H9 (cell line): ENCODE measurements around the gene PLEKHG7. TPM values are rescaled to one million over a fixed set of nuclear protein-coding genes. Genes with fewer than 3 reads are reported as not detected.

Experiments
- DNase-seq: peaks from one replicate; pipeline ENCODE4 v3.0.0-alpha.2; 2017
- H2AFZ ChIP-seq: one replicate; pipeline ENCODE4 v1.6.1; 2013; ENCODE audit warnings: mild to moderate bottlenecking, low read length, control low read depth, moderate library complexity
- H2AK5ac ChIP-seq: 2 replicates; pipeline ENCODE4 v1.6.1; 2013; ENCODE audit warnings: low read length, control low read depth, mixed read lengths; ENCODE audit not compliant: insufficient read length
- H2BK120ac ChIP-seq: one replicate; pipeline ENCODE4 v1.6.1; 2013; ENCODE audit warnings: low read depth, mild to moderate bottlenecking, low read length, control low read depth, inconsistent platforms; ENCODE audit not compliant: poor library complexity, severe bottlenecking
- H2BK12ac ChIP-seq: 2 replicates; pipeline ENCODE4 v1.6.1; 2013; ENCODE audit warnings: low read length, control low read depth, mixed read lengths, low read depth; ENCODE audit not compliant: insufficient read length
- H2BK15ac ChIP-seq: 2 replicates; pipeline ENCODE4 v1.6.1; 2013; ENCODE audit warnings: low read depth, low read length, control low read depth
- H2BK20ac ChIP-seq: one replicate; pipeline ENCODE4 v1.6.1; 2013; ENCODE audit warnings: low read depth, mild to moderate bottlenecking, low read length, control low read depth, inconsistent platforms; ENCODE audit not compliant: poor library complexity, severe bottlenecking
- H2BK5ac ChIP-seq: 2 replicates; pipeline ENCODE4 v1.6.1; 2013; ENCODE audit warnings: low read length, control low read depth, mixed read lengths; ENCODE audit not compliant: insufficient read length
- H3K14ac ChIP-seq: 2 replicates; pipeline ENCODE4 v1.6.1; 2013; ENCODE audit warnings: low read length, control low read depth; ENCODE audit not compliant: insufficient read depth
- H3K18ac ChIP-seq: 2 replicates; pipeline ENCODE4 v1.6.1; 2013; ENCODE audit warnings: low read depth, mild to moderate bottlenecking, mixed read lengths, low read length, control low read depth; ENCODE audit not compliant: insufficient read length
- H3K23ac ChIP-seq: 2 replicates; pipeline ENCODE4 v1.6.1; 2013; ENCODE audit warnings: low read length, control low read depth, mixed read lengths, low read depth; ENCODE audit not compliant: insufficient read length
- H3K23me2 ChIP-seq: 2 replicates; pipeline ENCODE4 v1.6.1; 2013; ENCODE audit warnings: low read depth, mild to moderate bottlenecking, mixed read lengths, low read length, control low read depth; ENCODE audit not compliant: insufficient read length, poor library complexity, severe bottlenecking
- H3K27ac ChIP-seq: 2 replicates; pipeline ENCODE4 v1.5.1; 2013; ENCODE audit warnings: low read length, control low read depth, mixed read lengths, low read depth; ENCODE audit not compliant: insufficient read length
- H3K27me3 ChIP-seq: 2 replicates; pipeline ENCODE4 v1.6.1; 2013; ENCODE audit warnings: low read length, control low read depth, inconsistent platforms; ENCODE audit not compliant: insufficient read depth
- H3K4ac ChIP-seq: 2 replicates; pipeline ENCODE4 v1.6.1; 2013; ENCODE audit warnings: low read depth, mild to moderate bottlenecking, control low read depth, inconsistent platforms, low read length, moderate library complexity
- H3K4me1 ChIP-seq: 2 replicates; pipeline ENCODE4 v1.6.1; 2013; ENCODE audit warnings: low read length, control low read depth, inconsistent platforms; ENCODE audit not compliant: insufficient read depth
- H3K4me2 ChIP-seq: 2 replicates; pipeline ENCODE4 v1.6.1; 2013; ENCODE audit warnings: low read length, control low read depth, mixed read lengths; ENCODE audit not compliant: insufficient read length, insufficient read depth
- H3K56ac ChIP-seq: 2 replicates; pipeline ENCODE4 v1.6.1; 2013; ENCODE audit warnings: low read depth, mild to moderate bottlenecking, mixed read lengths, low read length, control low read depth; ENCODE audit not compliant: insufficient read length
- H3K79me1 ChIP-seq: 2 replicates; pipeline ENCODE4 v1.6.1; 2013; ENCODE audit warnings: low read depth, mild to moderate bottlenecking, moderate library complexity, low read length, control low read depth, inconsistent platforms; ENCODE audit not compliant: insufficient read depth, poor library complexity, severe bottlenecking
- H3K79me2 ChIP-seq: 2 replicates; pipeline ENCODE4 v1.6.1; 2013; ENCODE audit warnings: low read length, control low read depth, inconsistent platforms; ENCODE audit not compliant: insufficient read depth
- H3K9ac ChIP-seq: 2 replicates; pipeline ENCODE4 v1.6.1; 2013; ENCODE audit warnings: low read length, control low read depth, mixed read lengths; ENCODE audit not compliant: insufficient read length; ENCODE audit errors: extremely low read depth
- H3K9me3 ChIP-seq: one replicate; pipeline ENCODE4 v1.6.1; 2013; ENCODE audit warnings: low read depth, low read length, inconsistent platforms; ENCODE audit not compliant: control insufficient read depth
- H3T11ph ChIP-seq: one replicate; pipeline ENCODE4 v1.6.1; 2013; ENCODE audit warnings: mild to moderate bottlenecking, low read length, control low read depth, inconsistent platforms
- H4K20me1 ChIP-seq: one replicate; pipeline ENCODE4 v1.6.1; 2013; ENCODE audit not compliant: control insufficient read depth, insufficient read length, insufficient read depth
- H4K5ac ChIP-seq: 2 replicates; pipeline ENCODE4 v1.6.1; 2013; ENCODE audit warnings: low read depth, mild to moderate bottlenecking, mixed read lengths, low read length, control low read depth; ENCODE audit not compliant: insufficient read length
- H4K8ac ChIP-seq: replicated peaks from 2 replicates; pipeline ENCODE4 v1.6.1; 2013; ENCODE audit warnings: low read length, control low read depth, mixed read lengths, low read depth; ENCODE audit not compliant: insufficient read length
- H4K91ac ChIP-seq: 2 replicates; pipeline ENCODE4 v1.6.1; 2013; ENCODE audit warnings: low read depth, mild to moderate bottlenecking, moderate library complexity, mixed read lengths, low read length, control low read depth; ENCODE audit not compliant: insufficient read length
- H3K27ac Mint-ChIP-seq, 3 experiments: 2 replicates in 2 of 3; 3 replicates in 1 of 3; pipeline ENCODE4 v1.8.0; 2020 to 2021; ENCODE audit warnings: mixed read lengths in 3 of 3, mild to moderate bottlenecking in 1 of 3, moderate library complexity in 1 of 3
- H3K27me3 Mint-ChIP-seq: 2 replicates; pipeline ENCODE4 v1.8.0; 2021; ENCODE audit warnings: low read depth, mild to moderate bottlenecking, moderate library complexity, mixed read lengths
- H3K36me3 Mint-ChIP-seq, 3 experiments: 2 replicates in 2 of 3; 3 replicates in 1 of 3; pipeline ENCODE4 v1.8.0; 2020 to 2021; ENCODE audit warnings: low read depth in 3 of 3, mixed read lengths in 3 of 3; ENCODE audit not compliant: insufficient read depth in 1 of 3
- H3K4me1 Mint-ChIP-seq, 2 experiments: 2 replicates each; pipeline ENCODE4 v1.8.0; 2020; ENCODE audit warnings: mixed read lengths in 2 of 2
- H3K4me3 Mint-ChIP-seq, 2 experiments: 2 replicates in 1 of 2; 3 replicates in 1 of 2; pipeline ENCODE4 v1.8.0; 2020 to 2021; ENCODE audit warnings: mild to moderate bottlenecking in 2 of 2, mixed read lengths in 2 of 2, moderate library complexity in 1 of 2
- H3K9me3 Mint-ChIP-seq, 2 experiments: 2 replicates in 1 of 2; 3 replicates in 1 of 2; pipeline ENCODE4 v1.8.0; 2020; ENCODE audit warnings: mild to moderate bottlenecking in 2 of 2, mixed read lengths in 2 of 2, moderate library complexity in 1 of 2
- WGBS: extraction: QIAGEN DNeasy Blood & Tissue Kit; methylation state at CpG from one replicate; pipeline ENCODE4 v1.1.7; 2013; ENCODE audit warnings: missing lambda C conversion rate, low lambda C conversion rate, mixed read lengths; ENCODE audit not compliant: insufficient read length; ENCODE audit errors: extremely low coverage; 5-methylcytosine and 5-hydroxymethylcytosine counted together
- total RNA-seq: library from RNA; stranded (reverse); gene quantifications from 2 replicates; pipeline ENCODE4 v1.2.1, GENCODE V29; 2021
- TF ChIP-seq, protein P1 (sequence below): fragments of 200-600 bp; sonication (generic); conservative IDR thresholded peaks from 3 replicates; pipeline ENCODE4 v1.8.0; 2021; ENCODE audit warnings: antibody characterized with exemption, mild to moderate bottlenecking

PLEKHG7 gene
- total RNA-seq, 1 experiment from 2014 or later: not detected

GRCh38 chr12:92718483-92718990, 15.7 kb downstream of the PLEKHG7 start:
- H4K5ac ChIP-seq: no peak overlapping the region
- H2BK120ac ChIP-seq: no peak overlapping the region
- Mint-ChIP-seq H3K9me3 (peaks cover under 1 to 3% of the 10 kb centered on the region in 2 experiments; a peak in 3 of 5 replicates), H3K4me1 (peaks cover 12% of the 10 kb centered on the region in 2 experiments), H3K27me3 (no peaks in the 10 kb centered on the region), H3K36me3 (peaks cover 0 to 5% (median 0%) of the 10 kb centered on the region in 3 experiments; a peak in 3 of 7 replicates), H3K27ac (no peak overlapping the region), H3K4me3 (no peak overlapping the region)
- H4K8ac ChIP-seq: no peak overlapping the region
- H3K4me1 ChIP-seq: no peaks in the 10 kb centered on the region
- H3K27ac ChIP-seq: no peak overlapping the region
- H3K23me2 ChIP-seq: no peaks in the 10 kb centered on the region
- H3K79me2 ChIP-seq: no peaks in the 10 kb centered on the region
- H3K14ac ChIP-seq: no peak overlapping the region
- H3K18ac ChIP-seq: no peak overlapping the region
- no peak overlapping the region for H3K4me2 ChIP-seq
- H3K4ac ChIP-seq: no peak overlapping the region
- H2BK5ac ChIP-seq: no peak overlapping the region
- H3K27me3 ChIP-seq: no peaks in the 10 kb centered on the region
- no peak overlapping the region for H2AK5ac ChIP-seq
- H2AFZ ChIP-seq: no peak overlapping the region
- no peaks in the 10 kb centered on the region for H3K9me3 ChIP-seq
- H3K56ac ChIP-seq: no peak overlapping the region
- no peak overlapping the region for H2BK12ac ChIP-seq
- H2BK15ac ChIP-seq: no peak overlapping the region
- no peaks in the 10 kb centered on the region for H3K79me1 ChIP-seq
- no peak overlapping the region for H3T11ph ChIP-seq
- no peak overlapping the region for H3K23ac ChIP-seq
- TF ChIP-seq, protein P1, sequence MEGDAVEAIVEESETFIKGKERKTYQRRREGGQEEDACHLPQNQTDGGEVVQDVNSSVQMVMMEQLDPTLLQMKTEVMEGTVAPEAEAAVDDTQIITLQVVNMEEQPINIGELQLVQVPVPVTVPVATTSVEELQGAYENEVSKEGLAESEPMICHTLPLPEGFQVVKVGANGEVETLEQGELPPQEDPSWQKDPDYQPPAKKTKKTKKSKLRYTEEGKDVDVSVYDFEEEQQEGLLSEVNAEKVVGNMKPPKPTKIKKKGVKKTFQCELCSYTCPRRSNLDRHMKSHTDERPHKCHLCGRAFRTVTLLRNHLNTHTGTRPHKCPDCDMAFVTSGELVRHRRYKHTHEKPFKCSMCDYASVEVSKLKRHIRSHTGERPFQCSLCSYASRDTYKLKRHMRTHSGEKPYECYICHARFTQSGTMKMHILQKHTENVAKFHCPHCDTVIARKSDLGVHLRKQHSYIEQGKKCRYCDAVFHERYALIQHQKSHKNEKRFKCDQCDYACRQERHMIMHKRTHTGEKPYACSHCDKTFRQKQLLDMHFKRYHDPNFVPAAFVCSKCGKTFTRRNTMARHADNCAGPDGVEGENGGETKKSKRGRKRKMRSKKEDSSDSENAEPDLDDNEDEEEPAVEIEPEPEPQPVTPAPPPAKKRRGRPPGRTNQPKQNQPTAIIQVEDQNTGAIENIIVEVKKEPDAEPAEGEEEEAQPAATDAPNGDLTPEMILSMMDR: no peak
- H2BK20ac ChIP-seq: no peak overlapping the region
- H4K91ac ChIP-seq: no peak overlapping the region
- WGBS: no CpG with 5 or more reads among the region's 2 CpGs
- no peak overlapping the region for H3K9ac ChIP-seq
- DNase-seq: no peak
- H4K20me1 ChIP-seq: no peaks in the 10 kb centered on the region
